ENCODE data around the gene FRMD8.
"Not testable (repeated sequence)": the region's sequence is repeated elsewhere in the genome, so short reads cannot be mapped to it uniquely, and the experiment has no call there.

FRMD8 gene

GRCh38 chr11:65438257-65439151, 52.1 kb downstream of the FRMD8 start:
- DNase-seq = no peak

GRCh38 chr11:65439331-65440181, 53.1 kb downstream of the FRMD8 start:
- DNase-seq = no peak

- DNase-seq = no peak
These were observed 54.5 kb downstream of the FRMD8 start for GRCh38 chr11:65440831-65441499.

GRCh38 chr11:65442842-65443331, 56.5 kb downstream of the FRMD8 start:
- no peak for DNase-seq

- no peak for DNase-seq
These were observed 58.0 kb downstream of the FRMD8 start for GRCh38 chr11:65444314-65445051.

- DNase-seq = no peak
These were observed 58.7 kb downstream of the FRMD8 start for GRCh38 chr11:65445101-65445603.

GRCh38 chr11:65445604-65446445, 59.4 kb downstream of the FRMD8 start:
- no peak for DNase-seq

GRCh38 chr11:65446446-65447277, 60.2 kb downstream of the FRMD8 start:
- DNase-seq = no peak

GRCh38 chr11:65448074-65448417, 61.6 kb downstream of the FRMD8 start:
- no peak for DNase-seq

GRCh38 chr11:65448418-65449105, 62.1 kb downstream of the FRMD8 start:
- DNase-seq = no peak

GRCh38 chr11:65451301-65451700, 64.9 kb downstream of the FRMD8 start:
- not testable (repeated sequence) for DNase-seq

- not testable (repeated sequence) for DNase-seq
These were observed 65.8 kb downstream of the FRMD8 start for GRCh38 chr11:65452259-65452658.

- no peak for DNase-seq
These were observed 66.5 kb downstream of the FRMD8 start for GRCh38 chr11:65452806-65453490.

- DNase-seq = no peak
These were observed 67.9 kb downstream of the FRMD8 start for GRCh38 chr11:65454311-65454695.

GRCh38 chr11:65454696-65455456, 68.4 kb downstream of the FRMD8 start:
- DNase-seq = peak; percentile 82

- no peak for DNase-seq
These were observed 70.0 kb downstream of the FRMD8 start for GRCh38 chr11:65456418-65456817.

GRCh38 chr11:65459552-65459951, 73.1 kb downstream of the FRMD8 start:
- no peak for DNase-seq
